SK-N-SH (cell line): ENCODE results near the gene FKBP7. TPM values are rescaled to one million over a fixed set of nuclear protein-coding genes. Genes with fewer than 3 reads are reported as not detected.

Source experiments
- CTCF ChIA-PET: fragments of 300-600, 350-600 bp; formaldehyde crosslinking; extraction: SDS; loops from one replicate; lab custom pipeline; 2021; lab: Yijun Ruan, JAX
- POLR2A ChIA-PET: fragments of 350-600 bp; sonication (Branson Sonifier 250); formaldehyde crosslinking; extraction: SDS; loops from one replicate; lab custom pipeline; 2020; ENCODE audit warnings: antibody characterized with exemption, inconsistent platforms; lab: Yijun Ruan, JAX
- DNase-seq: peaks from one replicate; pipeline ENCODE4 v3.0.0; 2012
- H2AFZ ChIP-seq: fragments of 200-600 bp; sonication (generic); 2 replicates; pipeline ENCODE4 v1.8.1; 2016; ENCODE audit warnings: antibody characterized with exemption, mild to moderate bottlenecking, low read depth
- H3F3A ChIP-seq: fragments of 200-600 bp; sonication (generic); replicated peaks from 2 replicates; pipeline ENCODE3; 2016; ENCODE audit warnings: antibody characterized with exemption, mild to moderate bottlenecking; ENCODE audit not compliant: insufficient read depth
- H3K27ac ChIP-seq, 2 experiments: fragments of 200-500 bp in 1 of 2; fragments of 200-600 bp in 1 of 2; sonication (Bioruptor generic) in 1 of 2; sonication (generic), shearing (Covaris generic) in 1 of 2; 2 replicates each; pipeline versions ENCODE4 v1.5.1 to v1.6.1; 2014 to 2016; ENCODE audit warnings: low read depth in 2 of 2, inconsistent platforms in 1 of 2, low read length in 1 of 2, mild to moderate bottlenecking in 1 of 2, mixed read lengths in 1 of 2
- H3K27me3 ChIP-seq: fragments of 200-600 bp; sonication (generic), shearing (Covaris generic); 2 replicates; pipeline ENCODE4 v1.6.1; 2016; ENCODE audit warnings: mixed run types; ENCODE audit not compliant: insufficient read depth
- H3K36me3 ChIP-seq, 2 experiments: fragments of 200-500 bp in 1 of 2; fragments of 200-600 bp in 1 of 2; sonication (Bioruptor generic) in 1 of 2; sonication (generic) in 1 of 2; replicated peaks in 1 of 2; 2 replicates each; pipeline versions ENCODE3 to v1.5.1; 2014 to 2016; ENCODE audit warnings: low read length in 1 of 2, mild to moderate bottlenecking in 1 of 2; ENCODE audit not compliant: insufficient read depth in 2 of 2, control insufficient read depth in 1 of 2
- H3K4me1 ChIP-seq, 2 experiments: fragments of 200-500 bp in 1 of 2; fragments of 200-600 bp in 1 of 2; sonication (Bioruptor generic) in 1 of 2; sonication (generic), shearing (Covaris generic) in 1 of 2; 2 replicates each; pipeline versions ENCODE4 v1.5.1 to v1.6.1; 2014 to 2016; ENCODE audit warnings: low read depth in 1 of 2, low read length in 1 of 2, mixed run types in 1 of 2; ENCODE audit not compliant: insufficient read depth in 2 of 2, control insufficient read depth in 1 of 2
- H3K4me2 ChIP-seq: fragments of 200-600 bp; sonication (generic), shearing (Covaris generic); 2 replicates; pipeline ENCODE4 v1.6.1; 2017; ENCODE audit warnings: mixed run types
- H3K4me3 ChIP-seq, 2 experiments: fragments of 200-500 bp in 1 of 2; fragments of 200-600 bp in 1 of 2; sonication (Bioruptor generic) in 1 of 2; sonication (generic), shearing (Covaris generic) in 1 of 2; 2 replicates each; pipeline versions ENCODE4 v1.5.1 to v1.8.1; 2014 to 2016; ENCODE audit warnings: low read depth in 2 of 2, inconsistent platforms in 1 of 2, low read length in 1 of 2, mild to moderate bottlenecking in 1 of 2, mixed read lengths in 1 of 2, moderate library complexity in 1 of 2
- H3K79me2 ChIP-seq: fragments of 200-600 bp; sonication (generic); 2 replicates; pipeline ENCODE4 v1.8.1; 2017; ENCODE audit warnings: mild to moderate bottlenecking; ENCODE audit not compliant: insufficient read depth
- H3K9ac ChIP-seq: fragments of 200-600 bp; sonication (generic); 2 replicates; pipeline ENCODE4 v1.6.1; 2017; ENCODE audit warnings: mixed run types
- H3K9me2 ChIP-seq: fragments of 200-600 bp; sonication (generic); 2 replicates; pipeline ENCODE4 v1.6.1; 2017; ENCODE audit warnings: mixed run types
- H3K9me3 ChIP-seq: fragments of 200-600 bp; sonication (generic); 2 replicates; pipeline ENCODE4 v1.6.1; 2017; ENCODE audit warnings: mixed run types, mild to moderate bottlenecking, moderate library complexity
- H4K20me1 ChIP-seq: fragments of 200-600 bp; sonication (generic); 2 replicates; pipeline ENCODE4 v1.6.1; 2017; ENCODE audit warnings: mild to moderate bottlenecking, mixed run types; ENCODE audit not compliant: insufficient read depth
- CHD2 ChIP-seq: fragments of 150-350 bp; IDR thresholded peaks from 2 replicates; pipeline ENCODE4 v1.6.1; 2018; ENCODE audit warnings: low read length; ENCODE audit not compliant: partially characterized antibody
- CTCF ChIP-seq: fragments of 200-600 bp; sonication (generic); IDR thresholded peaks from 2 replicates; pipeline ENCODE4 v1.6.1; 2017; ENCODE audit warnings: antibody characterized with exemption, mild to moderate bottlenecking, moderate library complexity
- ELF1 ChIP-seq: IDR thresholded peaks from 2 replicates; pipeline ENCODE4 v1.4.0; 2012
- EP300 ChIP-seq, 2 experiments: IDR thresholded peaks; 2 replicates each; pipeline versions ENCODE4 v1.4.0 to v1.6.1; 2012; ENCODE audit warnings: borderline replicate concordance in 1 of 2, low read depth in 1 of 2, low read length in 1 of 2
- FOSL2 ChIP-seq: IDR thresholded peaks from 2 replicates; pipeline ENCODE4 v1.4.0; 2012; ENCODE audit warnings: low read depth, mild to moderate bottlenecking, moderate library complexity, borderline replicate concordance
- FOXJ3 ChIP-seq: sonication (generic); formaldehyde crosslinking; IDR thresholded peaks from 2 replicates; pipeline ENCODE4 v1.5.1; 2020; ENCODE audit warnings: mild to moderate bottlenecking, missing genetic modification reagents
- FOXM1 ChIP-seq: IDR thresholded peaks from 2 replicates; pipeline ENCODE4 v1.4.0; 2012; ENCODE audit warnings: low read depth, mild to moderate bottlenecking
- GATA2 ChIP-seq: sonication (generic); formaldehyde crosslinking; IDR thresholded peaks from 2 replicates; pipeline ENCODE4 v1.5.0; 2020; ENCODE audit warnings: mild to moderate bottlenecking, missing genetic modification reagents
- JUND ChIP-seq: IDR thresholded peaks from 2 replicates; pipeline ENCODE4 v1.4.0; 2012
- MXI1 ChIP-seq: IDR thresholded peaks from 2 replicates; pipeline ENCODE4 v1.6.1; 2012; ENCODE audit warnings: mild to moderate bottlenecking, low read depth, low read length, improper control_type of control experiment
- NFIC ChIP-seq: IDR thresholded peaks from 2 replicates; pipeline ENCODE4 v1.4.0; 2012; ENCODE audit warnings: borderline replicate concordance
- NRF1 ChIP-seq: IDR thresholded peaks from 2 replicates; pipeline ENCODE4 v1.6.1; 2012; ENCODE audit warnings: low read depth, mild to moderate bottlenecking, low read length
- PBX3 ChIP-seq: IDR thresholded peaks from 2 replicates; pipeline ENCODE4; 2012
- POLR2AphosphoS5 ChIP-seq: IDR thresholded peaks from 2 replicates; pipeline ENCODE4 v1.6.1; 2012; ENCODE audit warnings: low read depth, low read length
- RAD21 ChIP-seq: IDR thresholded peaks from 2 replicates; pipeline ENCODE4 v1.6.1; 2012; ENCODE audit warnings: mild to moderate bottlenecking, low read length
- RCOR1 ChIP-seq: fragments of 150-350 bp; IDR thresholded peaks from 2 replicates; pipeline ENCODE4 v1.6.1; 2017; ENCODE audit warnings: antibody characterized with exemption, low read length
- RFX5 ChIP-seq: IDR thresholded peaks from 2 replicates; pipeline ENCODE4 v1.6.1; 2012; ENCODE audit warnings: mild to moderate bottlenecking, improper control_type of control experiment, low read length
- TAF1 ChIP-seq: IDR thresholded peaks from 2 replicates; pipeline ENCODE4 v1.6.1; 2012; ENCODE audit warnings: low read depth, mild to moderate bottlenecking, low read length, moderate library complexity, borderline replicate concordance
- TCF12 ChIP-seq: IDR thresholded peaks from 2 replicates; pipeline ENCODE4 v1.4.0; 2012
- TEAD4 ChIP-seq: IDR thresholded peaks from 2 replicates; pipeline ENCODE4 v1.4.0; 2012; ENCODE audit warnings: mild to moderate bottlenecking, borderline replicate concordance; ENCODE audit not compliant: insufficient read depth
- YY1 ChIP-seq: IDR thresholded peaks from 2 replicates; pipeline ENCODE4 v1.4.0; 2012; ENCODE audit warnings: low read depth, mild to moderate bottlenecking
- ZBTB33 ChIP-seq: IDR thresholded peaks from 2 replicates; pipeline ENCODE4 v1.4.0; 2012; ENCODE audit warnings: low read depth, borderline replicate concordance
- WGBS: methylation state at CpG from one replicate; pipeline ENCODE4 v1.1.6; 2017; ENCODE audit warnings: low lambda C conversion rate; 5-methylcytosine and 5-hydroxymethylcytosine counted together
- polyA plus RNA-seq, 3 experiments: library from polyadenylated mRNA; depleted of rRNA; stranded (reverse); fragments of >200 nt; gene quantifications; 2 replicates each; pipeline ENCODE4 v1.2.3, GENCODE V29; 2012

Gene FKBP7
- polyA plus RNA-seq, 1 of the 3 experiments (the other 2 are of a cell fraction), result 35.6 TPM

- H3K4me3 ChIP-seq, result peak overlapping the region; percentile 97 to 100; a peak in 3 of 4 replicates
- no peaks in the 10 kb centered on the region for H3K9me3 ChIP-seq
- H3K79me2 ChIP-seq, result peaks cover 56% of the 10 kb centered on the region
- peak overlapping the region in 1 of 2 experiments; percentile 91; a peak in 1 of 4 replicates for H3K27ac ChIP-seq
- TF ChIP-seq ZBTB33 (no peak), EP300 (IDR thresholded peaks at IDR 0.05; ENCODE audit: borderline replicate concordance in 1 of 2, low read depth in 1 of 2, low read length in 1 of 2) (no peak), NFIC (no peak), NRF1 (no peak), GATA2 (CRISPR knock-in tag) (no peak), CHD2 (no peak), TEAD4 (no peak), CTCF (no peak), TAF1 (no peak), RFX5 (no peak)
- no peak overlapping the region for H2AFZ ChIP-seq
- 0 out of 2 replicates have a peak overlapping the region, but pooled peaks have one; percentile 96 for H3K9ac ChIP-seq
- peaks cover 8% of the 10 kb centered on the region for H3F3A ChIP-seq
- 92% methylated on average over 4 of the region's 4 CpGs for WGBS
- no peaks in the 10 kb centered on the region for H3K9me2 ChIP-seq
- peaks cover 21% of the 10 kb centered on the region for H4K20me1 ChIP-seq
- peak overlapping the region; percentile 99 for H3K4me2 ChIP-seq
- peaks cover 0 to 22% of the 10 kb centered on the region in 2 experiments; a peak in 2 of 4 replicates for H3K4me1 ChIP-seq
- no peaks in the 10 kb centered on the region for H3K27me3 ChIP-seq
- H3K36me3 ChIP-seq, result peaks cover 30 to 41% of the 10 kb centered on the region in 2 experiments
- CTCF ChIA-PET, result interaction anchor here (4.0 kb wide), 1 partner anchor 34 kb away, joined by 22 read pairs; no protein-coding TSS in a partner anchor
- DNase-seq, result no peak
- POLR2A ChIA-PET, result interaction anchor here (0.7 to 1.2 kb wide), 2 partner anchors 31 to 35 kb away, joined by 3 to 4 read pairs; partner anchors contain the start of gene PLEKHA3
Measured at GRCh38 chr2:178448968-178449661, 29.3 kb downstream of the FKBP7 start.

- Histone ChIP-seq H3K27ac (no peak overlapping the region), H4K20me1 (no peaks in the 10 kb centered on the region), H3F3A (peaks cover 10% of the 10 kb centered on the region), H3K79me2 (peaks cover 17% of the 10 kb centered on the region), H3K9me3 (no peaks in the 10 kb centered on the region), H2AFZ (no peak overlapping the region), H3K4me1 (no peaks in the 10 kb centered on the region), H3K4me3 (no peak overlapping the region), H3K4me2 (no peak overlapping the region), H3K27me3 (no peaks in the 10 kb centered on the region), H3K9me2 (no peaks in the 10 kb centered on the region), H3K36me3 (peaks cover 84 to 86% of the 10 kb centered on the region in 2 experiments), H3K9ac (no peak overlapping the region)
- DNase-seq, result no peak
- CTCF ChIA-PET, result interaction anchor here (2.3 kb wide), 1 partner anchor 27 kb away, joined by 11 read pairs; no protein-coding TSS in a partner anchor
- 97% methylated on average over 2 of the region's 2 CpGs for WGBS
- POLR2A ChIA-PET, result interaction anchor here (2.5 kb wide), 1 partner anchor 10 kb away, joined by 9 read pairs; the partner anchor contains the start of genes PJVK and PRKRA
- no peak for TF ChIP-seq TCF12
- TF ChIP-seq JUND, result no peak
- TF ChIP-seq YY1, result no peak
- no peak for TF ChIP-seq ELF1
- TF ChIP-seq FOXM1, result no peak
- TF ChIP-seq MXI1, result no peak
- no peak for TF ChIP-seq FOXJ3 (CRISPR knock-in tag)
- TF ChIP-seq POLR2AphosphoS5, result no peak
- no peak for TF ChIP-seq CTCF
- TF ChIP-seq RAD21, result no peak
- no peak for TF ChIP-seq FOSL2
- no peak for TF ChIP-seq RFX5
- TF ChIP-seq PBX3, result no peak
- TF ChIP-seq NRF1, result no peak
- no peak for TF ChIP-seq RCOR1
Measured at GRCh38 chr2:178441426-178441825, 37.0 kb downstream of the FKBP7 start.
